Activated CD8-positive, alpha-beta memory T cell treated with anti-CD3 and anti-CD28 coated beads for 24 hours (primary cell): ENCODE measurements around the gene NDC1.

ENCODE experiments used
- DNase-seq: peaks from one replicate; pipeline ENCODE4 v3.0.0-alpha.2; 2020

The NDC1 gene

DNA sequence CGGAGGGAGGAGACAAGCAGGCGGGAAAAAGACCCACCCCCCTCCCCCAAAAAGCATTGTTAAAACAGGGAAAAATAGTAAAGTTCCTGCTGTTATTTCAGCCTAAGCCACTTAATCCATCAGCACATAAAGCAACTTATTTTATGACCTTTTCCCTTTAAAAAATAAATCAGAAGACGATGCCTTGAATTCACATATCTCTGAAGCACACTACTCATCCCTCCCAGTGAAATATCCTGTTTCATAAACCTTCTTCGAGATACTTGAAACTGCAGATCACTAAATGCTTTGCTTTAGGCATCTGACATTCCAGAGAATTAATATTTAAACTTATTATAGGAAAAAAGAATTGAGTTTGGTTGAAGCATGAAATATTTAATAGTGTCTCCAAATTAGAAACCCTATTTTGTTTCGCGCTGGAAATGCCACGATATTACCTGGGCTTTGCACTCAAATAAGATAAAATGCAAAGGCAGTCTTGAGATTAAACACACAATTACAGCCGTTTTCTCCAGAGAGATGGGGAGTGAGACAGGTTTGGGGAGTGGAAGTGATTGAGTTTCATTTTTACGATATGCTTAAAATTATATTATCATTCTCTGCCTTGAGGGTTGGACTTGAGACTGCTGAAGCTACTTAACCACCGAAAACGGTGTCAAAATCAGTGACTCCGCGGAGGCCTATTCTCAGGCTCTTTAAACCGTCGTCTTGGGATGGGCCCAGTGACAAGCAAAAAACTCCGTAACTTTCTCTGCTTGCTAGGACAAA lies 108.5 kb downstream of the NDC1 start:
- DNase-seq = no peak

DNA sequence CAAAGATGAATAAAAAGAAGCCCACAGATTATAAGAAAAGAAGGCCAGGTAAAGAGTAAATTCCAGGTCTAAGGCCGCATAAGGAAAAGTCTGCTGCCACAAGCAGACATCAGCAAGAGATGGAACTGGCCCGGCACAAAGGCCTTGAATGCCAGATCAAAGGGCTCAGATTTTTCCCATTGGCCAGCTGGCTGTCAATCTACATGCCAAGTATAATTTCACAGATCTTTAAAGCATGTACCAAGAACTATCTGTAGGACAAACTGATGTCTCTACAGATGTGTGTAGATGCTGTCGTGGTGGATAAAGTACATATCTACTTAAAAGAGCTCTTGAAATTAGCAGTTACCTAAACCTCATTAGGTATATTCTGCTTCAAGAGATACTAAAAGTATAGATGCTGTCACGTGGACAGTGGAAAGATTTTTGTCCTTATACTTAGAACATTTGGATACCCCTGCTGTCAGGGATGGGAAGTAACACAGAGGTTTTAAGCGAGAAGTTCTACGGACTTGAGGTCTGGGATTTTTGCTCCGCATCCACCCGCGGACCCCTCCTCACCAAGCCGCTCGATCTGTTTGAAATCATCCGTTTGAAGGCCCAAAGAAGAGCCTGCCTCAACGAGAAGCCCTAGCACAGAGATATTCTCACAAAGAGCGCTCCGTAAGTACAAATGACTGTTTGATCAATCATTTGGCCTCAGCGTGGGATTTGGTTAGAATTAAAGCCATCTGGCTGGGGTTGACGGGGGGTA lies 109.2 kb downstream of the NDC1 start:
- DNase-seq = no peak

DNA sequence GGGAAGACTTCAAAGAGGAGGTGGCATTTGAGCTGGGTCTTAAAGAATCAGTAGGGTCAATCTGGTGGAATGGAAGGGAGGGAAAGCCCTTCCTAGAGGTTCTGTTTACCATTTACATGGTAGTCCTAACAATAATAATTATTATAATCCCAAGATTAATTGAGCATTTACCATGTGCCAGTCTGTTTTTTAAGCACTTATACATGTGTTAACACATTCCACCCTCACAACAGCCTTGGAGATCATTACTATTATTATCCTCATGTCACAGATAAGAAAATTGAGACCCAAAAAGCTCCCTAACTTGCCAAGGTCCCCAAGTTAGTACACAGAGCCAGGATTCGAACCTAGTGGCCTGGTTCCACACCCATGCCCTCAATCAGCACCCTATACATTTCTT lies 109.9 kb downstream of the NDC1 start:
- no peak for DNase-seq

DNA sequence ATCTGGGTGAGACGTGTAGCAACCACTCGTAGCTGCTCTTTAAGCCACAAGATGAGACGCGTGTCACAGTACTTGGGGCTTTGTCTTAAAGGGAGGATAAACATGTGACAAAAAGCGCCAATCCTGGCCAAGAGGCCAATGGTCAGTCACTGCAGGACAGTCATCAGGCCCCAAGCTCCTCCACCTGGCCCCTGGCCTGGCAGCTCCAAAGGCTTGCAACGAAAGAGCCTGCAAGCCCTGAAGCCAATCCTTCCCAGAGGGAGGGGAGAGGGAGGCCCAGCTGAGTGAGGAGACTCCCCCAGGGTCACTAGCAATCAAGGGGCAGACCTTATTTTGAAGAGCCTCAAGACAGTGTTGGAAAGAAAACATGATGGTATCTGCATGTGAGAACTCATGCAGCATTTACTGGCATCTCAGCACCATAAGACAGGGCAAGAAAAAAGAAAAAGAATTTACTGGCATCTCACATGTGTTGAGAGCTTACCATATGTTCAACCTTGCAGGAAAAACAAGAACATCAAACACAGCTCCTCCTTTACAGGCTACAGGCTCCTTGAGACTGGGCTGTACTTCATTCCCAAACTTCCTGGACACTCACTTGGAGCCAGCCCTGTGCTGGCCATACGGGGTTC lies 110.5 kb downstream of the NDC1 start:
- DNase-seq = no peak

DNA sequence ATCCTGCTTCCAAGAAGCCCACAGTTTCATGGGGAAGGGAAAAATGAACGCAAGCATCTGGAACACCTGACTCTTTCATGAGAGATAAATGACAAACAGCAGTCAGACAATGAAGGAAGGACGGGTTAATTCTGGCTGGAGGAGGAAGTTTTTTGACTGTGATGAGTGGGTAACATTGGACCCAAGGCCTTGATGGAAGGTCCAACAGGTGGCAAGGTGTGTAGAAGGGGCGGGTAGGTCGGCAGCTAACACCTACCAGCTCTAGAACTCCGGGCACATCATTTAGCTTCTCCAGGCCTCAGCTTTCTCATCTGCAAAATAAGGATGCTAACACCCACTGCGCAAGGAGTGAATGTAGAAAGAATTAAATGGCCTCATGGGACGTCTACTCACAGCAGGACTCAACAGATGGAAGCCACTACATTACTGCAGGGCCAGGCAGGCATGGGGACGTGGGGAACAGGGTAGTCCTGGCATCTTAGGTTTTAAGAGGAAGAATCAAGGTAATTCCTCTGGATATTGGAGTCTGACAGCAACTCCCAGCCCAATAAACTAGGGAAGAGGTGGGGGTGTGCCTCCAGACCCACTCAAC lies 112.0 kb downstream of the NDC1 start:
- no peak for DNase-seq

DNA sequence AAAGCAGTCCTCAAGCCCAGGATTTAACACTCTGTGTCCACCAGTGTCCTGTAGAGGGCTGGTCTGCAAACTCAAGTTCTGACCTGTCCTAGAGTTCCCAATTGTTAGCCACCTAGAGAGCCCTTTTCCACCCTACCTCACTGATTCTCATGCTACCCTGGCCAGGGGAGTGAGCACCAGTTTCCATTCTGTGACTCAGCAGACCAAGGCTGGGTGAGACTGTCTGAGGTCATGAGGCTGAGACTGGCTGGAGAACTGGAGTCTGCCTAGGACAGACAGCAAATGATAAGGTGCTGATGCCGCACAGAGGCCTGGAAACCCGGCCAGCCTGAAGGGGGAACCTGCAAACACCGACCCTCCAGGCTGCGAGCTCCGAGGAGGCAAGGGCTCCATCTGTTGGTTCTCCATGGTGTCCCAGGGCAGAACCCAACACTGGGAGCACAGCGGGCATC lies 112.8 kb downstream of the NDC1 start:
- DNase-seq = no peak

DNA sequence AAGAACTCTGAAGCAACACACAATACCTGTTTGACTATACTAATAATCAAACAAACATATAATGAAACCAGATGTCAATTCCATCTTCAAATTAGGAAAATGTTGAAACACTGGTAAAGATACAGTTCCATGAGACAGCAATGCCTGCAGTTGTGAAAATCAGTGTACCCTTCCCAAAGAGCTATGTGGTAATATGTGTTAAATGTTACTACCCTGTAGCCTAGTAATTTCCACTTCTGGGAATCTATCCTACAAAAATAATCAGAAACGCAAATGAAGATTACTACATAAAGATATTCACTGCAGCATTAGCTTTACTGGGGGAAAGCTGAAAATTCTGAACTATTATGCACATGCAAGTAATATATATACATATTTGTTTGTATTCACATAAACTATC lies 116.1 kb downstream of the NDC1 start:
- DNase-seq = no peak

DNA sequence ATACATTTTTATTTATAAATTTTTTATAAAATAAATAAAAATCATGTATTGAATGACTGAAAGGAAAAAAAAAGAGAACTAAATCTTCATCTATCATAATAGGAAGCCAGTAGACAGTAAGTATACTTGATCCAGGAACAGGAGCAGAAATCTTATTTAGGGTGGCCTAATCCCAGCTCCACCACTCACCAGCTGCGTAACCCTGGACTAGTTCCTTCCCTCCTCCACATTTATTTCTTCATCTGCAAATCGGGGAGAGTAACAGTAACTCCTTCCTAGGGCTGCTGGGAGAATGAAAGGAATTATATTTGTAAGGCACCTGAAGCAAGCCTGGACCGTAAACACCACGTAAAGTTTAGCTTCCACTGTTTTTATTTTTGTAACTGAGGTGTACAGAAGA lies 117.0 kb downstream of the NDC1 start:
- no peak for DNase-seq

DNA sequence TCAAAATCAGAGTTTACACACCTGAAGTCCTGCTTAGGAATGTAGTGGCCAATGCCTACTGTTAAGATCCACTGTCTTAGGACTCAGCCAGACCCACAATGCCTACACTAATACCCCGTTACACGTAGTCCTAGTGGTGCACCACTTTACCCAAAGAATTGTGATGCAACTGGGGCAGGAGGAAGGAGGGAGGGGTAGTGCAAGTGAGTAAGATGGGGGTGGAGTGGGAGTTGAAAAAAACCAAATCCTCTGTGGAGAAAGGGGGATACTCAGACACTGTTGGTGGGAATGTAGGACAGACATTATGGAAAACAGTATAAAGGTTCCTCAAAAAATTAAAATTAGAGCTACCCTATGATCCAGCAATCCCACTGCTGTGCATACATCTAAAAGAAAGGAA lies 118.6 kb downstream of the NDC1 start:
- DNase-seq = no peak

DNA sequence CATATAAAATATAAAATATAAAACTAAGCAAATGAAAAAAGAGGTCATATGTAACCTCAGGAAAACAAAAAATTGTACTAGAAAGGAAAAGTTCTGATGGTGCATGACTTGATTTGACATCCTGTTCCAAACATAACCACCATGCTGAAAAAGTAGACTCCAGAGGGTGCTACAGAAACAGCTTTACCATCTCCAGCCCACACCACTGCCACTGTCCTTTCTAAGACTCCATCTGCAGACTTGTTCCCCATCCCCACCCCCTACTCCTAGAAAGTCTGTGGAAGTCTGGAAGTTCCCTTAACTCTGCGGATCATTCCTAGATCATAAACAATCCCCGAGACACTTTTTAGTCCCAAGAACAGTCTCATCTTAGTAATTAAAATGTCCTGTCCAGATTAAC lies 119.7 kb downstream of the NDC1 start:
- no peak for DNase-seq

DNA sequence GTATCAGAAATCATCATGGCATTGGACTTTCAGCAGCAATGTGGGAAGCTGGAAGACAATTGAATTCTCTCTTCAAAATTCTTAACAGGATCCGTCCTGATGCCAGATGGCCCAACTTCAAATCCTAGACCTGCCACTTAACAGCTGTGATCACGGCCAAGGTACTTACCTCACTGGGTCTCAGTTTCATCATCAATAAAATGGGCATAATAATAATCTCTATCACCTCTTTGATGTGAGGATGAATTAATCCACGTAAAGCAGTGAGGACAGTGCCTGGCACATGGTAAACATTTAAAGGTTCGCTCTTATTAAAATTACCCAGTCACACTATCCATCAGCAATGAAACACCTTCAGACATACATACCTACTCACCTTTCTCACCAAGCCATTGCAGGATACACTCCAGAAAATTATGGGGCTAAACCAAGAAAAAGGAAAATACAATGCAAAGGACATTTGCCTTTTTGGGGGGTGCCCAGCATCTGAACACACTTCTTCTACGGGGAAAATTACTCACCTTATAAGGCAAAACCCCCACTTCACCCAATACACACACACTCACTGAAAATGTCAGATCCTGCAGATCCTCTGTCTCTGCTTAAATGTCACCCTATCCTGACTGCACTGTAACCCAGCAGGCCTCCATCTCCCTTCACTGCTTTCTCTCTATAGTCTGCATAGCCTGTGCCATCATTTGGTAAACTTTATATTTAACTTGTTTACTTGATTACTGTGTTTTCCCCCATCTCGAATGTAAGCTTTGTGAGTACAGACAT lies 120.9 kb downstream of the NDC1 start:
- DNase-seq = no peak

DNA sequence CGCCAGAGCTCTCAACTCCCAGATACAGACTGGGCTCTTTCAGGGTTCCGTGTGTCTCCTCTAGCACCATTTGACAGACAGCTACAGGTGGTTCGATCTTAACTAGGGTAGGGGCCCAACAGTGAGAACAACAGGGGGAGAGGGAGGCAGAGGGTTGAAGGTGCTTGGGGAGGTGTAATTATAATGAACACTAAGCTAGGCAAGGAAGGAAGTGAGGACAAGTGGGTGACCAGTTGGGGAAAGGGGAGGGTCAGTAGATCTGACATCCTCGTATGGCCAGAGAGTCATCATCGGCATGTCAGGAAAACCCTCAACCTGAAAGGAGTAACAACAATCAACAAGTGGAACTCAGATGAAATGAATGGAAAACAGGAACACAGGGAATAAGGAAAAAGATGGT lies 121.9 kb downstream of the NDC1 start:
- no peak for DNase-seq

DNA sequence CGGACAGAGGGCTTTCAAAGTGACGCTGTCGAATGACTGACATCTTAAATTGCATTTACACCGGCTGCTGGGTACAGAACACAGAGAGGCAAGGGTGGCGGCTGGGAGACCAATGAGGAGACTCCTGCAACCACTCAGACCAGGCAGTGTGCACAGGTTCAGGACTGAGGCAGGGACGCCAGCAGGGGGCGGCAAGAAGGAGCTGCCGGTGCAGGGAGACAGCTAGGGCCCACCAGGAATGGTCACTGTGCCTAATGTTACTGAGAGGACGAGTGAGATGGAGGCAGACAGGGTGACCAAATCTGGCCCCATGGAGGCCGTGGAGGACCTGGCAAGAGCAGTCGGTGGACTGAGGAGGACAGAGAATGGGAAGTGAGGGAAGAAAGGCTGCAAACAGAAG lies 122.6 kb downstream of the NDC1 start:
- DNase-seq = no peak
